NCI-H2196 (cell line): ENCODE results near the gene DENR.
A peak's percentile ranks its signal among the peaks of the same experiment; 100 is the strongest.
"Not testable (repeated sequence)": the region's sequence is repeated elsewhere in the genome, so short reads cannot be mapped to it uniquely, and the experiment has no call there.

ENCODE experiments used
- DNase-seq: peaks from one replicate; lab custom pipeline; 2025; ENCODE audit not compliant: unreplicated experiment; lab: John Stamatoyannopoulos, UW

DENR gene, protein sequence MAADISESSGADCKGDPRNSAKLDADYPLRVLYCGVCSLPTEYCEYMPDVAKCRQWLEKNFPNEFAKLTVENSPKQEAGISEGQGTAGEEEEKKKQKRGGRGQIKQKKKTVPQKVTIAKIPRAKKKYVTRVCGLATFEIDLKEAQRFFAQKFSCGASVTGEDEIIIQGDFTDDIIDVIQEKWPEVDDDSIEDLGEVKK

DNA sequence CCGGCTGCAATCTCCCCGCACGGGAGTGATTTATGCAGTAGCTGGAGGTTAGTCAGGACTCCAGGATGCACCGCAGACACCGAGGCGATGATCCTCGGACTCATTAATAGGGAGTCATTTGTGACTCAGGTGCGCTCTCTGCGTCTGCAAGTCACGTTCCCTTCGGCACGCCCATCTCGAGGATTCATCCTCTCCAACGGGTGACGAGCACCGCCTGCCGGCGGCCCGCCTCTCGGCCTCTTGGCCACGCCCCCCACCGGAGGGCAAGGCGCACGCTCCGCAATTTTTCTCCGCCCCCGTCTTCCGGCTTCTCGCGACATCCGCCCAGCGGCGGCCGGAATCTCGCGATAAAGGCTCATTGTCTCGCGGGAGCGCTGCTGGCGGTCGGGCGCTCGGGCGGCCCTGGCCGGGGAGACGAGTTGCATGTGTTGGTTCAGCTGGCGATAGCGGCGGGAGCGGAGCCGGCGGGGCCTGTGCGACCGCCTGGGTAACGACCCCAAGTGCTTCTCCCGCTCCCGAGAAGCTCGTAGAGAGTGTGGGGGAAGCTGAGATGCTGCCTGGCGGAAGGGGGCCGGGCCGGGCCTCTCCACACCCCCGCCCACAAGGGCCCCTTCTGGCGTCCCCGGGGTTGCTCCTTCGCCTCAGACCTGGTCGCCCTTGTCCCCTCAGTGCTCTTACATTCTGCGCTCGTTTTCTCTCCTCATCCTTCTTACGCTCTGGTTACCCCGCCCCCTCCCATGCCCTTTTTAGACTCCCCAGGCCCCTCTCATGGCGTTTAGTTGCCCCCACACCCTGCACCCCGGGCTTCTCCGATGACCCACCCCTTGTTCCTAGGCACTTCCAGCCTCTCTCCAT, at the start of gene DENR:
Gene DENR (plus strand): TSS at position 361 of the 855 bp plus-strand sequence. CDS start 878 bp downstream, outside the sequence.
- peak; percentile 99 for DNase-seq

DNA sequence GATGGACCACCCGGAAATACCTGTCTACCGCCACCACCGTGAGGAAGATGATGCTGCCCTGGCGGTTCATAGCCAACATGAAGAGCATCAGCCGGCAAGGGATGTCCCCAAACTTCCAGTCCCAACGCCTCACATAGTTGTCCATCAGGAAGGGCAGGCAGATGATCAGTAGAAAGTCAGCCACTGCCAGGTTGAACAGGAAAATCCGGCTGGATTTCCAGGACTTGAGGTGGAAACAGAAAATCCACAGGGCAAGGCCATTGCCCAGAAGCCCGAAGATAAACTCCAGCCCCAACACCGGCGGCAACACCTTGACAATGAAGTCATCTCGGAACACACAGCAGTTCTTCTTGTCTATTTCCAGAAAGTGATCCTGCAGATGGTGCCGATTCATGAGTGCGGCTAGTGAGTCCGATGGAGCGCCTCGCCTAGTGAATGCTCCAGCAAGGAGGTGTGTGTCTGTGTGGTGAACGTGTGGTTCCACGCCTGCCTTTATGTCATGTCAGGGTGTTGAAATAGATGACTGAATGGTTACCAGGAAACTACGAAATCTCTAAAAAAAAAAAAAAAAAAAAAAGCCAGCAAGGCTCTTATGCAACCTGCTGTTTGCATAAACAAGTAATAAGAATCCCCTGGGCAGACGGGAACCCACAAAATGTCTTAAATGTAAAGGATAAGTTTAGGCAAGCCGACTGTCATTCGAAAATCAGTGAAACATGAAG, 49.6 kb upstream of the DENR start, which contains the start of gene HCAR2:
Gene HCAR2 (minus strand): TSS at position 468 of the 722 bp plus-strand sequence. CDS start 74 bp downstream, at position 394.
- DNase-seq: not testable (repeated sequence)

DNA sequence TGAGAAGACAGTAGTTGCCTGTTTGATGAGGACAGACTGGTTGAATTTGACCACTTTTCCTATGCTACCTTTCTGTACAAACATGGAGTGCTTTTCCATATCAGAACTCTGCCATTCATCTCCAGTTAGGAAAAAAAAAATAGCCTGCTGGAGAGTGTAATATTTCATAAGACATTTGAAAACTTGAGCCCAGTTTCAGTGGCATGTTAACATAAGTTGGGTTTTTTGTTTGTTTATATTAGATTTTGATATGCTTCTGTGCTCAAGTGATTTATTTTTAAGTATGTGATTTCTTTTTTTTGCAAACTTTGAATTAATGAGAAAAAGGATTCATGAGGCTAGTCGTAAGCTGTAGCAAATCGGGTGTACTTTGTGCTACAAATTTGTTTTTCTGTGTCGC, 48.8 kb upstream of the DENR start:
- DNase-seq: not testable (repeated sequence)

DNA sequence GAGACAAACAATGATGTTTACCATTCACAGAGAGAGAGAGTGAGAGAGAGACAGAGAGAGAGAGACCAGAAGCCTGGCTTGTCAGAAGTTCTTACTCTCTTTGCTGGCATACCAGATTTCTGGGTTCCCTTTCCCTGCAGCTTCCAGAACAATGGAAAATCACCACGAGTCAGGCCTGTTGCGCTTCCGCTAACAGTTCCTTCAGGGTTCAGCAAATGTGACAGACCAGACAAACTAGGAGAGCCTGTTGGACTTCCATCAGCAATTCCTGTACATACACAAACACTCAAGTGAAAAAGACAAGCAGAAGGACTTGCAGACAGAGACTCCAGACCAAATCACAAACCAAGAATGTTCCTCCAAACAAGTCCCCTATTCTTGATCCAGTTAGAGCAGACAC, 43.3 kb upstream of the DENR start:
- DNase-seq: not testable (repeated sequence)

DNA sequence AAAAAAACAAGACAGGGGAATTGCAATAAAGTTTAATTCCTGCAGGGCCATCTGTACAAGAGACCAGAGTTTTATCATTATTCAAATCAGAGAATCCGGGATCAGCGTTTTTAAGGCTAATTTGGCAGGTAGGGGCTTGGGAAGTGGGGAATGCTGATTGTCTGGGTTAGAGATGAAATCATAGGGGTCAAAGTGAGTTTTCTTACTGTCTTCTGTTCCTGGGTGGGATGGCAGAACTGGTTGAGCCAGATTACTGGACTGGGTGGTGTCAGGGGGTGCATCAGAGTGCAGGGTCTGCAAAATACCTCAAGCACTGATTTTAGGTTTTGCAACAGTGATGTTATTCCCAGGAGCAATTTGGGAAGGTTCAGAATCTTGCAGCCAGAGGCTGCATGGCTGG, 42.3 kb upstream of the DENR start:
- not testable (repeated sequence) for DNase-seq

DNA sequence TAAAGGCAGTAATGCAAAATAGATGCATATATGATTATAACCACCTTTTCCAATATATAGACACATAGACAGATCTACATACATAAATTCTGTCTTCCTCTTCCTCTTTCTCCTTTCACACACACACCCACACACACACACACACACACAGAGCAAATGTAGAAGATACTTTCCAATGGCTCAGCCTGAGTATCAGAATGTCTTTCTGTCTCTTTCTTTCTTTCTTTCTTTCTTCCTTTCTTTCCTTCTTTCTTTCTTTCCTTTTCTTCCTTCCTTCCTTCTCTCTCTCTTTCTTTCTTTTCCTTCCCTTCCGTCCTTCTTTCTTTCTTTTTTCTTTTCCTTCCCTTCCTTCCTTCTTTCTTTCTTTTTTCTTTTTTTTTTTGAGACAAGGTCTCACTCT, 41.4 kb upstream of the DENR start:
- DNase-seq: not testable (repeated sequence)

DNA sequence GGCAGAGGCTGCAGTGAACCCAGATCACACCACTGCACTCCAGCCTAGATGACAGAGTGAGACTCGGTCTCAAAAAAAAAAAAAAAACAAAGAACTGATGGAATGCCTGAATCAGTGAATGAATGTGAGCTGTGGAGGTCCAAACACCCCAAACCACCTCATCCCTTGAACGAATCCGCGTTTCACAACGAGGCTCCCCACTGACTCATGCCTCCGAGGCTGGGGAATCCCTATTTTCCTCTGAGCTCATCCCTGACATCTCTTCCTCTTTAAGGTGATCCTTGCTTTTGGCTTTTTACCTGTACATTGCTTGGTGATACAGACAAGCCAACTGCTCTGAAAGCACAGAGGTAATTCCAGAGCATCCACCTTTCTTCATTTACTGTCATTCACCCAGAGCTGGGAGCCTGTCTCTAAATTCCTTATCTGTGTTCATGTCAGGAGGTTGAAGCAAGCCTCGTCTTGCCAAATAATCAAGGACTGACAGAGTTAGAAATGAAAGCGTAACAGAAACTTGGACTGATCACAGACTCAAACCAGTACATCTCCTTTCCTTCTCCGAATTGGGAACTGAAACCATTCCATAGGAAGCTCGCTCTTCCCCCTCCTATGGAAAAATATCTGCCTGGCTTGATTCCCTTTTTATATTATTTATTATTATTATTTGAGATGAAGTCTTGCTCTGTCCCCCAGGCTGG, 39.0 kb upstream of the DENR start:
- not testable (repeated sequence) for DNase-seq

DNA sequence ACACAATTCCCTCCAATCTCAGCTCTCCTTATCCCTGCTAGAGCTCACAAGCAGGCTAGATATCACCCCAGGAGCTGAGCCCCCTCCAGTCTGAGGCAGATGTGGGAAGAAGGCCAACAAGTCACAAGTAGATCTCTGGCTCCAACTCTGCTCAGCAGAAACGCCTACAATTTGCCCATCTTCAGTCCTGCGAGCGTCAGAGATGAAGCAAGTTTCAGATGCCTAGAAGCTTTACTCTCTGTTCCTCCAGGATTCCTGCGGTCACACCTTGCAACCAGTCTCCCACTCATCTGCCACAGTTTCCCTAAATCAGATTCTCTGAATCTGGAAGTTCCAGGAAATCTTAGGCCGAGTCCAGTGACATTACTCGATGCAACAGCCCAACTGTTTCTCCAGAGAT, 37.4 kb upstream of the DENR start:
- DNase-seq: not testable (repeated sequence)

DNA sequence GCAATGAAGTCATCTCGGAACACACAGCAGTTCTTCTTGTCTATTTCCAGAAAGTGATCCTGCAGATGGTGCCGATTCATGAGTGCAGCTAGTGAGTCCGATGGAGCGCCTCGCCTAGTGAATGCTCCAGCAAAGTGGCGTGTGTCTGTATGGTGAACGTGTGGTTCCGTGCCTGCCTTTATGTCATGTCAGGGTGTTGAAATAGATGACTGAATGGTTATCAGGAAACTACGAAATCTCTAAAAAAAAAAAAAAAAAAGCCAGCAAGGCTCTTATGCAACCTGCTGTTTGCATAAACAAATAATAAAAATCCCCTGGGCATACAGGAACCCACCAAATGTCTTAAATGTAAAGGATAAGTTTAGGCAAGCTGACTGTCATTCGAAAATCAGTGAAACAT, 36.0 kb upstream of the DENR start, which contains the start of gene HCAR3:
Gene HCAR3 (minus strand): TSS at position 154 of the 400 bp plus-strand sequence. CDS start 74 bp downstream, at position 80.
- DNase-seq: not testable (repeated sequence)

DNA sequence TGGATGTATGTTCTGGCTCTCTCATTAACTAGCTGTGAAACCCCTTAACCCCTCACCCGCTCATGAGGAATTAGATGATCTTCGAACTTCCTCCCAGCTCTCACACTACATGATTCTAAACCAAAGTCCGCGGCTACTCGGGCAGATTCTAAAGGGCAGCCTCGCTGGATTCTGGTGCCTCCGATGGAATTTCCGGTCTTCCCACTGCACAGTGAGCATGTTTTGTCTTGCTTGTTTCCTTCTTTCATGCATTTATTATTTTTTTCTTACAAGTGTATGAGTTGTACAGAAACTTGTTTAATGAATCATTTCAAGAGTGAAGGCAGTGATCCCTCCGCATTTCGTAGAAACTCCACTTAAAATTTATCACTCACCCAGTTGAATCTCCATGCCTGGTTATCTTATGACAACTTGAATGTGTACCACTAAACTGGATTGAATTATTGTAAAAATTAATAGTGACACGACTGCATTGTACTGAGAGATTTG, 31.5 kb upstream of the DENR start:
- DNase-seq: no peak

DNA sequence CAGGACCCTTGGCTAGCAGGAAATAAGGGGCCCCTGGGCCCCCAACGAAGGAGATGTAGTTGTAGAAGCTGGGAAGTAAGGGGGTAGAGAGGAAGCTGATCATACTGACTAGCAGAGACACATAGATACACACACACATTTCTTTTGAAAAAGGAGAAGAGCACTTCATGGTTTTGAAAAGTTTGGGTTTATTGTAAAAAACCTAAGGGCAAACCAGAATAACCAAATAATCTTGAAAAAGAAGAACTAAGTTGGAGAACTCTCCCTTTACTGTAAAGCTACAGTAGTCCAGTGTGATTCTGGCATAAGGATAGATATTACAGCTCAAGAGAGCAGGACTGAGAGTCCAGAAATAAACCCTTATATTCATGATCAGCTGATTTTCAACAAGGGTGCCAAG, 30.2 kb upstream of the DENR start:
- no peak for DNase-seq

DNA sequence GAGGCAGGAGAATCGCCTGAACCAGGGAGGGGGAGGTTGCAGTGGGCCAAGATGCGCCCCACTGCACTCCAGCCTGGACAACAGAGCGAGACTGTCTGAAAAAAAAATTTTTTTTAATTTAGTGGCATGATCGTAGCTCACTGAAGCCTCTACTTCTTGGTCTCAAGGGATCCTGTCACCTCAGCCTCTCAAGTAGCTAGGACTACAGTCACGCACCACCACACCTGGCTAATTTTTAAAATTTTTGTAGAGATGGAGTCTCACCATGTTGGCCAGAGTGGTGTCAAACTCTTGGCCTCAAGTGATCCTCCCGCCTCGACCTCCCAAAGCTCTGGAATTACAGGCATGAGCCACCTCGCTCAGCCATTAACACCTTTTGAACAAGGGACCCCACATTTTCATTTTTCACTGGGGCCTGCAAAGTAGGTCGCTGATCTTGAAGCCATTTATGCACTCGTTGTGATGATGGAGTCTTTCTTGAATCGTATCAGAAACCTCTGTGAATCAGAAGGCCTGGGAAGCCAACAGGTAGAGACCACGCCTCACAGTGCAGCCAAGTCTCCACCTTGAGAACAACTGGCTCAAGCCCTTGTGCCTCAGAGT, 27.9 kb upstream of the DENR start:
- no peak for DNase-seq

DNA sequence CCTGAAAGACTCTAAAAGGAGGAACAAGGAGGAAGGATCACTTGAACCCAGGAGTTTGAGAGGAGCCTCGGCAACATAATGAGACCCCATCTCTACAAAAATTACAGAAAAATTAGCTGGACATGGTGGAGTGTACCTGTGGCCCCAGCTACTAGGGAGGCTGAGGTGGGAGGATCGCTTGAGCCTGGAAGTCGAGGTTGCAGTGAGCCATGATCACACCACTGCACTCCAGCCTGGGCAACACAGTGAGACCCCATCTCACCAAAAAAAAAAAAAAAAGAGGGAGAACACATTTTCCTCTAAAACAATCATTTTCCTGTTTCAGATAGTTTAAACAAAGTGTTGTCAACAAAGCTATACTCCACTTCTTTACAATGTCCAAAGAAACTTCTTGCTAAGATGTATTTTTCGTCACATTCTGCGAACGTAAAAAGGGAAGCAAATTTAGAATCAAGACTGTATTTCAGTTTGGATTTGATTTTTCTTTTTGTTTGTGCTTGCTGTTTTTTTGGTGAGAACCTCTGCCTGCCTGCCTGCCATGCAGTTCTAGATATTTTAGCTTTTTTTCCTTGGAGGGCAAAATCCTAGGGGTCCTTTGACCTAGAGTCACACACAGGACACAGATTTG, 27.1 kb upstream of the DENR start:
- DNase-seq: no peak

DNA sequence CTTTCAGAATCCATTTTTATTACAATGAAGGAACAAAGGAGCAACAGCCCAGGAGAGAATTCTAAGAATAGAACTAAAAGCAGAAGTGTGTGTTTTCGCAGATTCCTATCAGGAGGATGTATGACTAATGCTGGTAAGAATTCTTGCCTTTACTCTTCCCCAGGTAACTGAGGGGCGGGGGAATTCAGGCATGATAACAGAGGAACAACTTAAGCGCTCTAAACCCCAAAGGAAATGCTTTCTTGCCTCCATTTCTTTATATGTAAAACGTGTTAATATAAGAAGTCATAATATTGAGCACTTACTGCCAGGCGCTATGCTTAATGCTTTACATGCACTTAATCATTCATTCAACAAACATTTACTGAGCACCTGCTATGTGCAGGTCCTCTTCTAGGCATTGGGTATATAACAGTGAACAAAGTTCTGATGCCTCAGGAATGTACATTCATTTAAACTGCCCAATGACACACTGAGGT, 26.5 kb upstream of the DENR start:
- DNase-seq: no peak

DNA sequence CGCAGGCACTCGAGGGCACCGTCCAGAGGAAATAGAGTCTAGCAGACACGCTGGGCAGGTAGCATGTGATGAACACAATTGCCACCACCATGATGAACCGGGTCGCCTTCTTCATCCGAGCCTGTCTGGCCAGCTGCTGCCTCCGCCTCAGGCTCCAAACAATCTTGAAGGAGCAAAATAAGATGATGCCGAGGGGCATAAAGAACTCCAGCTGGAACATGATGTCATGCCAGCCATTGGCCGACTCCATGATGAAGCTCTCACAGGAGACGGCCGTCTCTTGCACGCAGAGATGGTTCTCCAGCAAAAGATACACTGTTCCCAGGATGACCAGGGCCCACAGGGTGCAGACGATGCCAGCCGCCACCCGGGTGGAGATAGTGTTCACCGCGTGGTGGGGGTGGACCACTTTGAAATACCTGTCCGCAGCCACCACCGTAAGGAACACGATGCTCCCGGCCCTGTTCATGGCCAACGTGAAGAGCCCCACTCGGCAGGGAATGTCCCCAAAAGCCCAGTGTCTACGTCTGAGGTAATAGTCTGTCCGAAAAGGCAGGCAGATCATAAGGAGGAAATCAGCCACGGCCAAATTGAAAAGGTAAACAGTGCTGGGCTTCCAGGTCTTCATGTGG, 22.9 kb upstream of the DENR start:
- DNase-seq: no peak

DNA sequence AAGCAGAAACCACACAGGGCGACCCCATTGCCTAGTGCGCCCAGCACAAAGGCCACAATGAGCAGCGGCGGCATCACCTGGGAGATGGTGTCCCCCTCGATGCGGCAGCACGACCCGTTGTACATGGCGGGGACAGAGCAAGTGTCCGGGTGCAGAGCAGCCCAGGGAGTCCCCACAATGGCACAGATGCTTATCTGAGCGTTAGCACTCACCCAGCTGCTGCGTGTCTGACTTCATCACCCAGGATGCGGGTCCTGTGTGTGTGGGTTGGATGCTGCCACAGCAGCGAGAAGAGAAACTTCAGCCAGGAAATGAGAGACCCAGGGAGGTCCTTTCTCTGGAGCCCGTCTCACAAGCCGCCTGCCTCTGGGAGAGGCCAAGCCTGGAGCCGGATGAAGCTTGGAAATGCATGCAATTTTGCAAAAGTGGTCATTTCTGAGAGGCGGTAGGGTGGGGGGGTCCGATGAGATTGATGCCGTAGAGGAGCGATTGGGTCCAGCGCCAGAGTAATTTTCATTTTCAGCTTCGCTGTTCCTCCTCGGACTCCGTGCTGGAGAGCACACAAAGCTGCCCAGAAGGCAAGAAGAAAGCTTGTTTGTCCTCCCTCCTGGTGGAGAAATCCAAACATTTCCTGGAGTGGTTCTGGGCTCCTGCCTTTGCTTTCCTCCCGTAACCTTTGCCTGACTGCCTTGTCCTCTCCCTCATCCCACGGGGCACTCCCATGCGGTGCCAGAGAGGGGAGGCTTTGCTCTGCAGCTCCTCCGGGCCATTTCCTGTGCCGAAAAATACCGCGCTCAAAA, 22.2 kb upstream of the DENR start, which contains the start of gene HCAR1:
Gene HCAR1 (minus strand): TSS at position 630 of the 800 bp plus-strand sequence. CDS start 505 bp downstream, at position 125.
- DNase-seq: no peak

DNA sequence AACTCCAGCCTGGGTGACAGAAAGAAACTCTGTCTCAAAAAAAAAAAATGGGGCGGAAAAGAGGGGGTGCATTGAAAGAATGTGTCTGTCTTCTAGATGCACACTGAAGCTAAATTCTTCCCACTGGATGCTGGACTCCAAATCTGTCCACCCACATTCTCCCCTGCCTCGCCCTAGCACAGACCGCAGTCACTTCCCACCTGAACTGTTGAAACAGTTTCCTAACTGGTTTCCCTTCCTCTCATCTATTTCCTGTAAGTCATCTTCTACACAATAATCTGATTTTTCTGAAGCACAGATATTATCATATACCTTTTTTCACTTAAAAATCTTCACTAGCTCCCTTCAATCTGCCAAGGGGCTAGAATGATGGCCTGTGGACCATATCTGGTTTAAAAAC, 20.5 kb upstream of the DENR start:
- no peak for DNase-seq

DNA sequence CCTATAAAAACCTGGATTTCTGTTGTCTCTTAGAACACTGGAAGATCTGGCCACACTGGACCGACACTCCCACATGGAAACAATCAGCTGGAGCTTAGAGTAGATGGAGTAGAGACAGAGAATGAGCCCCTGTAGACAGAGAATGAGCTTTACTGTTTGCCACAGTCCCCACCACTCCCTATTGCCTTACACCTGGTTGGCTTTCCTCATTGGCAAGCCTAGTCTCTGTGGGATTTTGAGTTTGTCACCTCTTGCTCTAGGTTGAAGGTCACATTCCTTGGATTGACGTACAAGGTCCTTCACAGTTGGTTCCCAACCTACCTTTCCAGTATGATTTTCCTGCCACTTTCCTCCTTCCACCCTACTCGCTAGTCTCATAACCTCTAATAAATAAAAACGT, 20.0 kb upstream of the DENR start:
- DNase-seq: no peak
